Mesendoderm (in vitro differentiated cells): ENCODE results near the gene MSL3B.

ENCODE experiments used
- DNase-seq: peaks from one replicate; pipeline ENCODE4 v3.0.0; 2013
- H2AK5ac ChIP-seq: 2 replicates; pipeline ENCODE4 v1.6.1; 2013; ENCODE audit warnings: low read length, inconsistent platforms
- H2BK120ac ChIP-seq: 2 replicates; pipeline ENCODE4 v1.6.1; 2013; ENCODE audit warnings: low read depth, mild to moderate bottlenecking, low read length, moderate library complexity, mixed read lengths
- H2BK15ac ChIP-seq: replicated peaks from 2 replicates; pipeline ENCODE4 v1.6.1; 2013; ENCODE audit warnings: low read depth, mild to moderate bottlenecking, moderate library complexity
- H2BK5ac ChIP-seq: 2 replicates; pipeline ENCODE4 v1.6.1; 2013; ENCODE audit warnings: low read length, inconsistent platforms
- H3K18ac ChIP-seq: 2 replicates; pipeline ENCODE4 v1.6.1; 2013; ENCODE audit warnings: mild to moderate bottlenecking, low read length, mixed read lengths
- H3K23ac ChIP-seq: one replicate; pipeline ENCODE4 v1.6.1; 2013; ENCODE audit warnings: low read length
- H3K27ac ChIP-seq: 2 replicates; pipeline ENCODE4 v1.5.1; 2013; ENCODE audit warnings: low read depth, mild to moderate bottlenecking, inconsistent platforms, low read length, moderate library complexity
- H3K27me3 ChIP-seq: 2 replicates; pipeline ENCODE4 v1.6.1; 2013; ENCODE audit warnings: low read length, control low read depth, mild to moderate bottlenecking, inconsistent platforms; ENCODE audit not compliant: insufficient read depth, poor library complexity
- H3K36me3 ChIP-seq: 2 replicates; pipeline ENCODE4 v1.6.1; 2013; ENCODE audit warnings: low read length, inconsistent platforms; ENCODE audit not compliant: control insufficient read depth, insufficient read depth
- H3K4ac ChIP-seq: one replicate; pipeline ENCODE4 v1.6.1; 2013; ENCODE audit warnings: low read depth, mild to moderate bottlenecking, low read length, moderate library complexity
- H3K4me1 ChIP-seq: 2 replicates; pipeline ENCODE4 v1.6.1; 2013; ENCODE audit warnings: low read depth, low read length, inconsistent platforms; ENCODE audit not compliant: control insufficient read depth
- H3K4me2 ChIP-seq: 2 replicates; pipeline ENCODE4 v1.6.1; 2013; ENCODE audit warnings: low read length
- H3K4me3 ChIP-seq: 2 replicates; pipeline ENCODE4 v1.5.1; 2013; ENCODE audit warnings: mild to moderate bottlenecking, low read length
- H3K56ac ChIP-seq: one replicate; pipeline ENCODE4 v1.6.1; 2013; ENCODE audit warnings: low read length
- H3K79me1 ChIP-seq: 2 replicates; pipeline ENCODE4 v1.6.1; 2013; ENCODE audit warnings: low read length, inconsistent platforms
- H3K79me2 ChIP-seq: 2 replicates; pipeline ENCODE4 v1.6.1; 2013; ENCODE audit warnings: mild to moderate bottlenecking, low read length; ENCODE audit not compliant: control insufficient read depth, insufficient read depth
- H3K9ac ChIP-seq: 2 replicates; pipeline ENCODE4 v1.6.1; 2013; ENCODE audit warnings: low read length, inconsistent platforms
- H4K5ac ChIP-seq: one replicate; pipeline ENCODE4 v1.6.1; 2013; ENCODE audit warnings: low read length
- H4K8ac ChIP-seq: one replicate; pipeline ENCODE4 v1.6.1; 2013; ENCODE audit warnings: low read depth, mild to moderate bottlenecking, control low read depth, low read length, moderate library complexity
- WGBS: extraction: QIAGEN DNeasy Blood & Tissue Kit; methylation state at CpG from one replicate; pipeline ENCODE4 v1.1.7; 2013; ENCODE audit warnings: low lambda C conversion rate, missing lambda C conversion rate; ENCODE audit not compliant: insufficient coverage; ENCODE audit errors: extremely low coverage; 5-methylcytosine and 5-hydroxymethylcytosine counted together

Gene MSL3B

GRCh38 chr2:233824373-233824772 lies 43.8 kb downstream of the MSL3B start:
- Histone ChIP-seq H2BK15ac (no peak overlapping the region), H3K4ac (no peak overlapping the region), H3K36me3 (no peaks in the 10 kb centered on the region), H3K9ac (no peak overlapping the region), H3K4me2 (no peak overlapping the region), H3K23ac (no peak overlapping the region), H3K27ac (no peak overlapping the region), H2BK5ac (no peak overlapping the region), H3K56ac (no peak overlapping the region), H3K79me1 (no peaks in the 10 kb centered on the region), H3K18ac (no peak overlapping the region), H4K8ac (no peak overlapping the region), H3K27me3 (no peaks in the 10 kb centered on the region), H3K4me1 (no peaks in the 10 kb centered on the region), H4K5ac (no peak overlapping the region), H3K4me3 (no peak overlapping the region), H3K79me2 (no peaks in the 10 kb centered on the region), H2BK120ac (no peak overlapping the region), H2AK5ac (no peak overlapping the region)
- WGBS = no CpG with 5 or more reads among the region's 7 CpGs
- DNase-seq = no peak

DNA sequence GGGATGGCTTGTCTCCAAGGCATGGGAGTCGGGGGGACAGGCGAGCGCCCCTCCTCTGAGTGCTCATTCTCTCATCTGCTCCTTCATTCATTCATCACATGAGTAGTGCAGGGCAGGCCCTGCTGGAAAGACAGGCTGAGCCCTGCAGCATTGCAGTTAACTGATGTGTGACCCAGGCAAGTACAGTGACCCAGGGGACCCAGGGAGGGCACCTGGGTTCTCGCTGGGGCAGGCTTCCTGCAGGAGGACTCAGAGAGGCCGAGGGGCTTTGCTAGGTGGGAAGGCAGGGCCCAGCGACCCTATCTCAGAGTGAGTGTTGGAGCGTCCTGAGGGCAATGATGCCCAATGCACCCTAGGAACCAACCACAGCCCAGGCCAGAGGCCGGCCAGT lies 44.5 kb downstream of the MSL3B start:
- H3K4me2 ChIP-seq = no peak overlapping the region
- H3K56ac ChIP-seq = no peak overlapping the region
- H3K4ac ChIP-seq = no peak overlapping the region
- no peaks in the 10 kb centered on the region for H3K4me1 ChIP-seq
- H3K9ac ChIP-seq = no peak overlapping the region
- no peak overlapping the region for H4K8ac ChIP-seq
- H2AK5ac ChIP-seq = no peak overlapping the region
- no peak overlapping the region for H3K4me3 ChIP-seq
- no peak overlapping the region for H3K18ac ChIP-seq
- H4K5ac ChIP-seq = no peak overlapping the region
- H2BK120ac ChIP-seq = no peak overlapping the region
- no peak overlapping the region for H2BK15ac ChIP-seq
- WGBS = no CpG with 5 or more reads among the region's 8 CpGs
- no peaks in the 10 kb centered on the region for H3K79me1 ChIP-seq
- H3K23ac ChIP-seq = no peak overlapping the region
- no peaks in the 10 kb centered on the region for H3K36me3 ChIP-seq
- no peak for DNase-seq
- H3K27me3 ChIP-seq = no peaks in the 10 kb centered on the region
- H2BK5ac ChIP-seq = no peak overlapping the region
- H3K27ac ChIP-seq = no peak overlapping the region
- no peaks in the 10 kb centered on the region for H3K79me2 ChIP-seq

GRCh38 chr2:233822781-233823730 lies 45.1 kb downstream of the MSL3B start:
- no peaks in the 10 kb centered on the region for H3K79me2 ChIP-seq
- H3K27ac ChIP-seq = no peak overlapping the region
- H3K9ac ChIP-seq = no peak overlapping the region
- no peak overlapping the region for H4K8ac ChIP-seq
- H3K23ac ChIP-seq = no peak overlapping the region
- no CpG with 5 or more reads among the region's 25 CpGs for WGBS
- no peaks in the 10 kb centered on the region for H3K27me3 ChIP-seq
- H2BK5ac ChIP-seq = no peak overlapping the region
- no peak overlapping the region for H3K4me2 ChIP-seq
- no peak overlapping the region for H3K18ac ChIP-seq
- no peak overlapping the region for H4K5ac ChIP-seq
- DNase-seq = no peak
- H2BK120ac ChIP-seq = no peak overlapping the region
- H3K4me3 ChIP-seq = no peak overlapping the region
- H3K4me1 ChIP-seq = no peaks in the 10 kb centered on the region
- H2AK5ac ChIP-seq = no peak overlapping the region
- H3K79me1 ChIP-seq = no peaks in the 10 kb centered on the region
- no peak overlapping the region for H2BK15ac ChIP-seq
- no peak overlapping the region for H3K56ac ChIP-seq
- H3K4ac ChIP-seq = no peak overlapping the region
- H3K36me3 ChIP-seq = no peaks in the 10 kb centered on the region

GRCh38 chr2:233822101-233822771 lies 46.0 kb downstream of the MSL3B start:
- no peak overlapping the region for H3K18ac ChIP-seq
- no peaks in the 10 kb centered on the region for H3K79me1 ChIP-seq
- WGBS = no CpG with 5 or more reads among the region's 21 CpGs
- H2AK5ac ChIP-seq = no peak overlapping the region
- no peak overlapping the region for H2BK120ac ChIP-seq
- no peak overlapping the region for H3K4me2 ChIP-seq
- DNase-seq = no peak
- H4K8ac ChIP-seq = no peak overlapping the region
- H3K23ac ChIP-seq = no peak overlapping the region
- no peak overlapping the region for H2BK5ac ChIP-seq
- no peak overlapping the region for H3K56ac ChIP-seq
- H3K79me2 ChIP-seq = no peaks in the 10 kb centered on the region
- H3K9ac ChIP-seq = no peak overlapping the region
- no peak overlapping the region for H3K4me3 ChIP-seq
- no peak overlapping the region for H3K4ac ChIP-seq
- no peak overlapping the region for H4K5ac ChIP-seq
- H3K4me1 ChIP-seq = no peaks in the 10 kb centered on the region
- H2BK15ac ChIP-seq = no peak overlapping the region
- H3K27me3 ChIP-seq = no peaks in the 10 kb centered on the region
- H3K36me3 ChIP-seq = no peaks in the 10 kb centered on the region
- H3K27ac ChIP-seq = no peak overlapping the region

DNA sequence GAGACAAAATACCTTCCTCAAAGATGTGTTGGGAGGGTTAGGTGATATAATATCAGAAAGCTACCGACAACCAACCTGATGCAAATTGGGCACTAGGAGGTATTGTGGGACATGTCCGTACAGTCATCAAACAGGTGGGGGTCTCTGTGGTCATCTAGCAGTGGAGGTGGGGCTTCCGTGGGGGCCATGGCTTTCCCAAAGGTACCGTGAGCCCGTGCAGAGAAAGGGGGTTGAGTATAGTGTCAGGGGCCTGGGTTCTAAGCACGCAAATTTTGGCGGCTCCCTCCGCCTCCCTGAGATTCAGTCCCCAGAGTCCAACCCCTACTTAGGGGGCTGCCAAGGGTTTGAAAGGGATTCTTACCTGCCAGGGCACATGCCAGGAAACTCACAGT lies 46.5 kb downstream of the MSL3B start:
- no peak overlapping the region for H2BK15ac ChIP-seq
- DNase-seq = no peak
- WGBS = no CpG with 5 or more reads among the region's 8 CpGs

More for the DNA sequence above, 46.5 kb downstream of the MSL3B start:
- H3K4ac ChIP-seq = no peak overlapping the region
- no peaks in the 10 kb centered on the region for H3K79me1 ChIP-seq
- no peak overlapping the region for H3K4me3 ChIP-seq
- no peak overlapping the region for H2BK5ac ChIP-seq
- no peak overlapping the region for H2BK120ac ChIP-seq
- no peaks in the 10 kb centered on the region for H3K4me1 ChIP-seq
- H3K4me2 ChIP-seq = no peak overlapping the region
- no peaks in the 10 kb centered on the region for H3K79me2 ChIP-seq
- no peak overlapping the region for H3K56ac ChIP-seq
- no peak overlapping the region for H3K18ac ChIP-seq
- H3K9ac ChIP-seq = no peak overlapping the region
- H2AK5ac ChIP-seq = no peak overlapping the region
- no peak overlapping the region for H3K23ac ChIP-seq
- H3K36me3 ChIP-seq = no peaks in the 10 kb centered on the region
- H4K5ac ChIP-seq = no peak overlapping the region
- no peaks in the 10 kb centered on the region for H3K27me3 ChIP-seq
- H4K8ac ChIP-seq = no peak overlapping the region
- no peak overlapping the region for H3K27ac ChIP-seq
